ENCODE measurements around the gene ATP6V1F.
A peak's percentile ranks its signal among the peaks of the same experiment; 100 is the strongest.

The ATP6V1F gene

DNA sequence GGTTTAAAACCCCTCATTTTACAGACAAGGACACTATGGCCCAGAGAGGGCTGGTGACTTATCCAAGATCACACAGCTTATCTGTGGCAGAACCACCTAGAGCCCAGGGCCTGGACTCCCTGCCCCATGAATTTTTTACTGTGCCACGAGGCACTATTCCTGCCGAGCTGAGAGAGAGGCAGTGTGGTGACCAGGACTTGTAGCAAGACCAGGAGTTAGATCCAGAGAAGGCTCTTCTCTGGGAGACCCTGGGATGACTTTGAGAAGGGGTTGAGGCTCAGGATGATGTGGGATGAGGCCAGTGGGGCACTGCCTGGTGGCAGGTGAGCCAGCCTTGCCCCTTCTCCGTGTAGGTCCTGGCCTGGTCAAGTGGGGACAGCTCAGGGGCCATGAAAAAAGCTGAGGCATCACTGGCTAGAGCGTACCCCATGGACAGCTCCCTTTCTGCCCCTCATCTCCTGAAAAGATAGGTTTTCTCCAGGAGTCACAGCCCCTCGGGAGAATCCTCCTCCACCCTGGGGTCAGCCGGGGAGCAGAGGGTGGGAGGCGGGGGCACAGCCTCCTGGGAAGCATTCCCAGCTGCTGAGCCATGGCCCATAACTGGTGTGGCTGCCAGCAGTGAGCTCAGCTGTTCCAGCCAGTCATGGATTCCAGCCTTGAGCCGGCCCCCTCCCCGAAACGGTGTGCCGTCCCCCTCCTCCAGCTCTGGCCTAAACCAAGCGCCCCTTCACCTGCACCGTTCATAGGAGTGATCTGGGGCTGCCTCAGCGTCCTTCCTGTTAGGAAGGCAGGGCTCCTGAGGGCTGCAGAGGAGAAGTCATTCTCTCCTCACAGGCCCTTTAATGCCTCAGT, 26.6 kb upstream of the ATP6V1F start:
- DNase-seq = no peak

DNA sequence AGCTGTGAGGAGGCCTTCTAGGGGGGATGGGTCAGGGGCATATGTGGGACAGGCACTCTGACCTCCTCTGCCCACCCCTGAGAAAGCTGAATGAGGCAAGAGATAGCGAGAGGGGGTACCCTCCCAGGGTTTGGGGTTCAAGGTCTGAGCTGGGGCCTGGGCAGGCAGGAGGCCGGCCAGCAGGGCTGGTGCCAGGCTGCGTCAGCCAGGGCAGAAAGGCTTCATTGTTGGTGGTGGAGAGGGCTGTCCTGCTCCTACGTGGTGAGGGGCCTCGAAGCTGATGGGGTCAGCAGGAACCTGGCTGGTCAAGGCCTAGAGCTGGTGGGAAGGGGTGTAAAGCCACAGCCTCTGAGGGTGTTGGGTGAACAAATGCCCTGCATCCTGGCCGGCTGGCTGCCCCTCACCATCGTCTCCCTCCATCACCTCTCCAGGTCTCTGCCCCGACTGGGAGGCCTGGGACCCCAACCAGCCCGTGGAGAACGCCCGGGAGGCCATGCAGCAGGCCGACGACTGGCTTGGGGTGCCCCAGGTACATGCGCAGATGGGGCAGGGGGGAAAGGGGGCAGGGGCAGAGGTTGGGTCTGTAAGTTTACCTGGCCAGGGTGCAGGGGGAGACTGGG, 25.8 kb upstream of the ATP6V1F start:
- DNase-seq = no peak

DNA sequence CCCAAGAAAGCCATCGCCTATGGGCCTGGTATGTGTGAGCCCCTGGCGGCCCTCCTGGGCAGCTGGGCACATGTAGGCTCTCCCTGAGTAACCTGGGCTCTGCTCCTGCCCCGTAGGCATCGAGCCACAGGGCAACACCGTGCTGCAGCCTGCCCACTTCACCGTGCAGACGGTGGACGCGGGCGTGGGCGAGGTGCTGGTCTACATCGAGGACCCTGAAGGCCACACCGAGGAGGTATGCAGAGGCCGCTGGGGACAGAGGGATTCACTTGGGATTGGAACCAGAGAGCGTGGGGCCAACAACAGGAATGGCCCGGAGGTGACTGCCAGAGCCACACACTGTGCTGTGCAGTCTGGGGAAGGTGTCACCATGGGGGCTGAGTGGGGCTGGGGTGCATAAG, 25.1 kb upstream of the ATP6V1F start:
- DNase-seq = no peak

DNA sequence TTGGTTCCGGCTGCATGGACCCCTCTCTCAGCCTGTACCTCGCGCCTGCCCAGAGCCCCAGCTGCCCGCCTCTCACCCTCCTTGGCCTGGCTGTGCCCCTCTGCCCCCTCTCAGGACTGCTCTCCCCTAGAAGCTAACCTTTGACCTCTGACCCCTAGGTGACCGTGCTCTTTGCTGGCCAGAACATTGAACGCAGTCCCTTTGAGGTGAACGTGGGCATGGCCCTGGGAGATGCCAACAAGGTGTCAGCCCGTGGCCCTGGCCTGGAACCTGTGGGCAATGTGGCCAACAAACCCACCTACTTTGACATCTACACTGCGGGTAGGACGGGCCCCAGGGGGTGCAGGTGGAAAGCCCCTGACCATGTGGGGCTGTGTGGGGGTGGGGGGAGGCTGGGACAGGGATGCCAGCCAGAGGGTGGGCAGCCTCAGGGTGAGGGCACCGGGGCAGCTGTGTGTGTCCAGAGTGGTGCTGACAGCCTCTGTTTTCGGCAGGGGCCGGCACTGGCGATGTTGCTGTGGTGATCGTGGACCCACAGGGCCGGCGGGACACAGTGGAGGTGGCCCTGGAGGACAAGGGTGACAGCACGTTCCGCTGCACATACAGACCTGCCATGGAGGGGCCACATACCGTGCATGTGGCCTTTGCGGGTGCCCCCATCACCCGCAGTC, 24.4 kb upstream of the ATP6V1F start:
- no peak for DNase-seq

GRCh38 chr7:128838981-128839731, 23.5 kb upstream of the ATP6V1F start:
- DNase-seq = no peak

GRCh38 chr7:128839751-128840177, 22.9 kb upstream of the ATP6V1F start:
- no peak for DNase-seq

DNA sequence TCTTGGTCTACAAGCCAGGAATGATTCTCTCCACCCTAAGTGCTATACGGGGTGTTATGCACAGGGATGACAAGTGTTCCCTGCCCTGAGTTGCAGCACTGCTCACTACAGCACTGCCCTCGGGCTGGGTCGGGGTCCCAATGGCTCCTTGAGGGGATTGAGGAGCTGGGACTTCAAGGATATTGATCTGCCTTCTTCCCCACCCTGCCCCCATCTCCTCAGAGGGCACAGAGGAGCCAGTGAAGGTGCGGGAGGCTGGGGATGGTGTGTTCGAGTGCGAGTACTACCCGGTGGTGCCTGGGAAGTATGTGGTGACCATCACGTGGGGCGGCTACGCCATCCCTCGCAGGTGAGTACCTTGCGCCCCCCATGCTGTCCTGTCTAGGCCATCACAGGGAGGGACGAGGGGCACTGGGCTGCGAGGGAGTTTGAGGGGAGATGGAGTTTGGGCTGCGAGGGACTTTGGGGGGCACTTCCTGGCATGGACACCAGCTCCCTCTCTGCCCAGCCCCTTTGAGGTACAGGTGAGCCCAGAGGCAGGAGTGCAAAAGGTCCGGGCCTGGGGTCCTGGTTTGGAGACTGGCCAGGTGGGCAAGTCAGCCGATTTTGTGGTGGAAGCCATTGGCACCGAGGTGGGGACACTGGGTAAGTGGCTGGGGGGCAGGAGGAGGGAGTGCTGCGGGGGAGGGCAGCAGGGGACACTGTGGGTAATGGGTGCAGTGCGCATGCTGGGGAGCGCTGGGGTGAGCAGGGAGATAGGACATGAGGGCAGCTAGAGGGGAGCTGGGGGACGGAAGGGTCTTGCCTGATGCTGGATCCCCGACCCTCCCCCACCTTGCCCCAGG, 22.1 kb upstream of the ATP6V1F start:
- no peak for DNase-seq

DNA sequence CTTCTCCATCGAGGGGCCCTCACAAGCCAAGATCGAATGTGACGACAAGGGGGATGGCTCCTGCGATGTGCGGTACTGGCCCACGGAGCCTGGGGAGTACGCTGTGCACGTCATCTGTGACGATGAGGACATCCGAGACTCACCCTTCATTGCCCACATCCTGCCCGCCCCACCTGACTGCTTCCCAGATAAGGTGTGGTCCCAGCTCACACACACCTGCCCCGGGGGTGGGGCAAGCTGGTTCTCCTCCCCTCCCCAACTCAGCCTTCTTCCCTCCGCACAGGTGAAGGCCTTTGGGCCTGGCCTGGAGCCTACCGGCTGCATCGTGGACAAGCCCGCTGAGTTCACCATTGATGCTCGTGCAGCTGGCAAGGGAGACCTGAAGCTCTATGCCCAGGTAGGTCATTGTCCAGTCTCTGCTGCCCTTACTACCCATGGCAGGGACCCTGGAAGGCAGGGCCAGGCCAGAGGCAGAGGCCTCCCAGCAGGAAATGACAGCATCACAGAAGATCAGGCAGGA, 21.4 kb upstream of the ATP6V1F start:
- DNase-seq = no peak

DNA sequence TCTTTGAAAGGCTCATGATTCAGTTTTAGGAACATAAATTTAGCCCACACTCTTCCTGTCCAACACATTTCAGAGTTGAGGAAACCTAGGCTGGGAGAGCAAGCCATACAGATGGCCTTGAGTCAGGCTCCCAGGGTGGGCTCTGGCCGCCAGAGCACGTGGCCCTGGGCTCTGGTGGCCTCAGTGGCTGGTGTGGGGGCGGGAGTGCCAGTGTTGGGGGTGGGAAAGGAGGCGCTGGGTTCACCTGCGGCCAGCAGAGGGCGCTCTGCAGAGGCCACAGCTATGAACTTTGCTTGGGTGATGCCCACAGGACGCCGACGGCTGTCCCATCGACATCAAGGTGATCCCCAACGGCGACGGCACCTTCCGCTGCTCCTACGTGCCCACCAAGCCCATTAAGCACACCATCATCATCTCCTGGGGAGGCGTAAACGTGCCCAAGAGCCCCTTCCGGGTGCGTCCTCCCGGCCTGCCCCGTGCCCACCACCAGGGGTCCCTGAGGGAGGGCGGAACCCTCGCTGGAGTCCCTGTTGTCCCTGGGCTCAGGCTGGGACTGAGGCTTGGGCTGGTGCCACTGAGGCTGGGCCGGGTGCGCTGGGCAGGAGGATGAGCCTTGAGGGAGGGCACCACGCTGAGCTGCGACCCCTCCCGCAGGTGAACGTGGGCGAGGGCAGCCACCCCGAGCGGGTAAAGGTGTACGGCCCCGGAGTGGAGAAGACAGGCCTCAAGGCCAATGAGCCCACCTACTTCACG, 20.6 kb upstream of the ATP6V1F start:
- no peak for DNase-seq

DNA sequence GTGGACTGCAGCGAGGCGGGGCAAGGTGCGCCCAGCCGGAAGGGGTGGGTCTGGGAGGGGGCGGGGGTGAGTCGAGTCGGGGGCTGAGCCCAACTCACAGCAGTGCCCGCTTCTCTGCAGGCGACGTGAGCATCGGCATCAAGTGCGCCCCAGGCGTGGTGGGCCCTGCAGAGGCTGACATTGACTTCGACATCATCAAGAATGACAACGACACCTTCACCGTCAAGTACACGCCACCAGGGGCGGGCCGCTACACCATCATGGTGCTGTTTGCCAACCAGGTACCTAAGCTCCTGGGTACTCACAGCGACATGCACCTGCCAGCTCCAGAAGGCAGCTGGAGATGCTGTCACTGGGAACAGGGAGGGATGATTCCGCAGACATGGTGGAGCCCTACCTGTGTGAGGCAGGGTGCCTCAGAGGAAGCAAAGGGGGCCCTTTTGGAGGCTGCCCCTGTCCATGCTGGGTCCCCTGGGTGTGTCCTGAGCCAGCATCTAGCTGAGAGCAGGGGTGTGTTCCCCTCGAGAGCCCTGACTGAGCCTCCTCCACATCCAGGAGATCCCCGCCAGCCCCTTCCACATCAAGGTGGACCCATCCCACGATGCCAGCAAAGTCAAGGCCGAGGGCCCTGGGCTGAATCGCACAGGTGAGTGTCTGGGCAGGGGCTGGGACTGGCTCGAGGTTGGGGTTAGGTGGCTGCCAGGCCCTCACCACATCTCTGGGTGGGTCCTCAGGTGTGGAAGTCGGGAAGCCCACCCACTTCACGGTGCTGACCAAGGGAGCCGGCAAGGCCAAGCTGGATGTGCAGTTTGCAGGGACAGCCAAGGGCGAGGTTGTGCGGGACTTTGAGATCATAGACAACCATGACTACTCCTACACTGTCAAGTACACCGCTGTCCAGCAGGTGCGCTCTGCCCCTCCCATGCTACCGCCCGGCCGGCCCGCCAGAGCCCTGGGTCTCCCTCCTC, 19.7 kb upstream of the ATP6V1F start:
- peak in 1 of 2 experiments; percentile 12 for DNase-seq

DNA sequence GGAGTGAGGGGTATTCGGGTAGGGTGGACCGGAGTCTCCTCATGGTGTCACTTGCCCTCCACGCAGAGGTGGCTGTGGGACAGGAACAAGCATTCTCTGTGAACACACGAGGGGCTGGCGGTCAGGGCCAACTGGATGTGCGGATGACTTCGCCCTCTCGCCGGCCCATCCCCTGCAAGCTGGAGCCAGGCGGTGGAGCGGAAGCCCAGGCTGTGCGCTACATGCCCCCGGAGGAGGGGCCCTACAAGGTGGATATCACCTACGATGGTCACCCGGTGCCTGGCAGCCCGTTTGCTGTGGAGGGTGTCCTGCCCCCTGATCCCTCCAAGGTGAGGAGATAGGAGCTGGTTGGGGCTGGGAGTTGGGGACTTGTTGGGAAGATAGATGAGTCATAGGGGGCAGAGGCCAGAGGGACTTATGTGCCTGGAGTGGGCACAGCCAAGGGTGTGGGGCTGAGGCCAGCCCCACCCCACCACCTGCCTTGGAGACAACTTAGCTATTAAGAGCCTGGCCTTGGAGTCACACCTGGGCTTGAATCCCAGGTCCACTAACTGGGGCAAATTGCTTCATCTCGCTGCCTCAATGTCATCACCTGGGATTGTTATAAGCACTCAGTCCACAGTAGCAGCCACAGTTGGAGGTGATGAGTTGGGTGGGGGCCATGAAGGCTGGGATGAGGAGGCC, 18.6 kb upstream of the ATP6V1F start:
- DNase-seq = no peak

DNA sequence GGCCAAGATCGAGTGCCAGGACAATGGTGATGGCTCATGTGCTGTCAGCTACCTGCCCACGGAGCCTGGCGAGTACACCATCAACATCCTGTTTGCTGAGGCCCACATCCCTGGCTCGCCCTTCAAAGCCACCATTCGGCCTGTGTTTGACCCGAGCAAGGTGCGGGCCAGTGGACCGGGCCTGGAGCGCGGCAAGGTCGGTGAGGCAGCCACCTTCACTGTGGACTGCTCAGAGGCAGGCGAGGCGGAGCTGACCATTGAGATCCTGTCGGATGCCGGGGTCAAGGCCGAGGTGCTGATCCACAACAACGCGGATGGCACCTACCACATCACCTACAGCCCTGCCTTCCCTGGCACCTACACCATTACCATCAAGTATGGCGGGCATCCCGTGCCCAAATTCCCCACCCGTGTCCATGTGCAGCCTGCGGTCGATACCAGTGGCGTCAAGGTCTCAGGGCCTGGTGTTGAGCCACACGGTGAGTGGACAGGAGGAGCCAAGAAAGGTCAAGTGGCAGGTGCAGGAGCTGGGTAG, 17.8 kb upstream of the ATP6V1F start:
- DNase-seq = no peak

GRCh38 chr7:128845475-128845874, 17.2 kb upstream of the ATP6V1F start:
- no peak for DNase-seq

GRCh38 chr7:128845987-128846386, 16.7 kb upstream of the ATP6V1F start:
- DNase-seq = no peak

- no peak for DNase-seq
These were observed 15.7 kb upstream of the ATP6V1F start for GRCh38 chr7:128846781-128847444.

DNA sequence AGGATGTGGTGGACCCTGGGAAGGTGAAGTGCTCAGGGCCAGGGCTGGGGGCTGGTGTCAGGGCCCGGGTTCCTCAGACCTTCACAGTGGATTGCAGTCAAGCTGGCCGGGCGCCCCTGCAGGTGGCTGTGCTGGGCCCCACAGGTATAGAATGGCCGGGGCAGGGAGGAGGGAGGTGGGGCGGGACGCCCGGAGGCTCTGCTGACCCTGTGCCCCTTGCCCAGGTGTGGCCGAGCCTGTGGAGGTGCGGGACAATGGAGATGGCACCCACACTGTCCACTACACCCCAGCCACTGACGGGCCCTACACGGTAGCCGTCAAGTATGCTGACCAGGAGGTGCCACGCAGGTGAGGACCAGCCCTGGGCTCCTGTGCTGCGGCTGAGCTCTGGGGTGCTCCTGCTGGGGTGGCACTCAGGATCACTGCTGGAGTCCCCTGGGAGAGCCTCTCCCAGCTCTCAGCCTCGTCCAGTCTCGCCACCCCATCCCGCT, 14.9 kb upstream of the ATP6V1F start:
- DNase-seq = no peak

DNA sequence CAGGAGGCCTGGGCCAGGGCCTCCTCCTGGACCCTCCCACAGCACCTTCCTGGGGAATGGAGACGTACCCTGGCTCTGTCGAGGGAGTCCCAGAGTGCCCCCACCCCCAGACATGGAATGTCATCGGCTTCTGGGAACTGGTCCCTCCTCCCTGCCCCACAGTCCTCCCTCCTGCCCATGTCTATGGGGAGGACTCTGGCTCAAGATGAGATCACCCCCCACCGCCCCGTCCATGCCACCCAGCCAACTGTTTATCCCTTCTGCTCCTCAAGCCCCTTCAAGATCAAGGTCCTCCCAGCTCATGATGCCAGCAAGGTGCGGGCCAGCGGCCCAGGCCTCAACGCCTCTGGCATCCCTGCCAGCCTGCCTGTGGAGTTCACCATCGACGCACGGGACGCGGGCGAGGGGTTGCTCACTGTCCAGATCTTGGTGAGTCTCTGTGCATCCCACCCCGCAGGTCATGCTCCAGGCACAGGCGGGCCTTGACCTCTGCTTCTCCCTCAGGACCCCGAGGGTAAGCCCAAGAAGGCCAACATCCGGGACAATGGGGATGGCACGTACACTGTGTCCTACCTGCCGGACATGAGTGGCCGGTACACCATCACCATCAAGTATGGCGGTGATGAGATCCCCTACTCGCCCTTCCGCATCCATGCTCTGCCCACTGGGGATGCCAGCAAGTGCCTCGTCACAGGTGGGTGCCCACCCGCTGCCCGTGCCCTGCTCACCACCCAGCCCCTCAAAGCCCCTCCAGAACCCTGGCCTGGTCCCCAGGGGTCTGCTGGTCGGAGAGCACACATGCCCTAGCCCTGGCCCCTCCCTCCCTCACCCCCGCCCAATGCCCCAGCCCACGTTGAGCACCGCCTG, 14.1 kb upstream of the ATP6V1F start:
- DNase-seq = no peak

All from NCI-H2081 (cell line).